ENCODE data around the gene CROCC2. TPM values are rescaled to one million over a fixed set of nuclear protein-coding genes. Genes with fewer than 3 reads are reported as not detected.

The CROCC2 gene
- total RNA-seq, 2 experiments from 2014 or later: not detected

DNA sequence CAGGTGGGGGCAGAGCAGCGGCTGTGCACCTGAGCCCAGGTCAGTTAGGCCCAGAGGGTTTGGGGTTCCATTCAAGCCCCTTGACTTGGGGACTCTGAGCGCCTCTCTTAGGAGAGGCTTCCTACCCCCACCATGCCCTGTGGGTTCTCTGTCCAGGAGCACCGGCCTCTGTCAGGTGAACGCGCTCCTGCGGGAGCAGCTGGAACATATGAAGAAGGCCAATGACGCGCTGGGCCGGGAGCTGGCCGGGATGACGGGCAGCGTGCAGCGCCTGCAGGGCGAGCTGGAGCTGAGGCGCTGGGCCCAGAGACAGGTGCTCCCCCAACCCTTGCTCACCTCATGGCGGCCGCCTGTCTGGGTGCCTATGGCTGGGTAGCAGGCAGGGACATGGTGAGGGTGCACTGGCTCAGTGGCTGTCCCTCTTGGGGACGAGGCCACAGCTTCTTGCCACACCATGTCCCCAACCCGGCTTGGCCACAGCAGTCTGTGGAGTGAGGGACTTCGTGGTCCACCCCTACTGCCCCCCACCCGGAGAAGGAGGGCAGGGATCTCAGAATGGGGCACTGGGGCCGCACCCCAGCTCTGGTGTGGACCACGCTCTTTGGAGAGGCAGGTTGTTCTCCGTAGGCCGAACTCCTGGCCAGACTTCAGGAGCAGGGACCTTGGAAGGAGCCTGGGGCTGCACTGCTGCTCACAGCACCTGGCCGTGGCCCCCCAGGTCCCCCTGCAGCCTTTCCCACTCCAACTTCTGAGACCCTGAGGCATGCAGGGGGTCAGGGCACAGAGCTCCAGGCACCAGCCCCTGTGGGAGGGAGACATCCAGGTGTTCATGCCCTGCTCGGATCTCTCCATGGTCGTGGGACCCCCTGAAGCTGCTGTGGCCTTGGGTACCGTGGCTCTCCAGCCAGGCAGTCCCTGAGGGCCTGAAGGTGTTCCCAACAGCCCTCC, 19.7 kb downstream of the CROCC2 start:
- no peaks in the 10 kb centered on the region for H3K36me3 Mint-ChIP-seq (ENCODE audit: low read depth)
- CTCF ChIA-PET: no interaction called here

GRCh38 chr2:240926516-240927389, 20.6 kb downstream of the CROCC2 start:
- H3K4me3 Mint-ChIP-seq: no peak overlapping the region
- no peaks in the 10 kb centered on the region for H3K9me3 Mint-ChIP-seq (ENCODE audit: low read depth)
- no peaks in the 10 kb centered on the region for H3K27me3 Mint-ChIP-seq
- no peak for DNase-seq
- intact Hi-C loops (cut with DNase I, micrococcal nuclease): no loop called here
- no peak for ATAC-seq
- H3K27ac Mint-ChIP-seq: no peak overlapping the region
- CTCF ChIA-PET: no interaction called here
- POLR2A ChIA-PET: no interaction called here
- H3K4me1 Mint-ChIP-seq: no peaks in the 10 kb centered on the region
- no peaks in the 10 kb centered on the region for H3K36me3 Mint-ChIP-seq (ENCODE audit: low read depth)

More for the DNA sequence above, 19.7 kb downstream of the CROCC2 start:
- Mint-ChIP-seq H3K4me1 (no peaks in the 10 kb centered on the region), H3K9me3 (ENCODE audit: low read depth) (no peaks in the 10 kb centered on the region), H3K27me3 (no peaks in the 10 kb centered on the region), H3K4me3 (no peak overlapping the region), H3K27ac (no peak overlapping the region)
- DNase-seq (no peak), ATAC-seq (no peak)
- intact Hi-C loops (cut with DNase I, micrococcal nuclease): no loop called here
- POLR2A ChIA-PET: no interaction called here

DNA sequence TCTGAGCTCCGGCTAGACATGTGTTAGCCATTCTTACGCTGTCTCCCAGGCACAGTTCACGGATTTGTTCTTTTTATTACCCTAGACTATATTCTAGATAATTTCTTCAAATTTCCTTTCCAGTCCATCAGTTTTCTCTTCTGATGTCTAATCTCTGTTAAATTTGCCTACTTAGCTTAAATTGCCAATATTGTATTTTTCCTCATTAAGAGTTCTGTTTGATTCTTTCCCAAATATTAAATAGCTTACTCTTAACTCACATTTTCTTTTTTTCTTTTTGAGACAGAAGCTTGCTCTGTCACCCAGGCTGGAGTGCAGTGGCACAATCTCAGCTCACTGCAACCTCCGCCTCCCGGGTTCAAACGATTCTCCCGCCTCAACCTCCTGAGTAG, 21.2 kb downstream of the CROCC2 start:
- intact Hi-C loops (cut with DNase I, micrococcal nuclease): no loop called here
- Mint-ChIP-seq H3K4me3 (no peak overlapping the region), H3K27me3 (no peaks in the 10 kb centered on the region), H3K4me1 (no peaks in the 10 kb centered on the region), H3K36me3 (ENCODE audit: low read depth) (no peaks in the 10 kb centered on the region), H3K9me3 (ENCODE audit: low read depth) (no peaks in the 10 kb centered on the region), H3K27ac (no peak overlapping the region)
- CTCF ChIA-PET: no interaction called here
- DNase-seq (no peak), ATAC-seq (no peak)
- POLR2A ChIA-PET: no interaction called here

- Mint-ChIP-seq H3K4me3 (no peak overlapping the region), H3K27ac (no peak overlapping the region), H3K27me3 (no peaks in the 10 kb centered on the region), H3K36me3 (ENCODE audit: low read depth) (no peaks in the 10 kb centered on the region), H3K9me3 (ENCODE audit: low read depth) (no peaks in the 10 kb centered on the region), H3K4me1 (no peaks in the 10 kb centered on the region)
- DNase-seq (no peak), ATAC-seq (no peak)
- CTCF ChIA-PET: no interaction called here
- intact Hi-C loops (cut with DNase I, micrococcal nuclease): no loop called here
- POLR2A ChIA-PET: no interaction called here
Measured at GRCh38 chr2:240928476-240929363, 22.6 kb downstream of the CROCC2 start.

DNA sequence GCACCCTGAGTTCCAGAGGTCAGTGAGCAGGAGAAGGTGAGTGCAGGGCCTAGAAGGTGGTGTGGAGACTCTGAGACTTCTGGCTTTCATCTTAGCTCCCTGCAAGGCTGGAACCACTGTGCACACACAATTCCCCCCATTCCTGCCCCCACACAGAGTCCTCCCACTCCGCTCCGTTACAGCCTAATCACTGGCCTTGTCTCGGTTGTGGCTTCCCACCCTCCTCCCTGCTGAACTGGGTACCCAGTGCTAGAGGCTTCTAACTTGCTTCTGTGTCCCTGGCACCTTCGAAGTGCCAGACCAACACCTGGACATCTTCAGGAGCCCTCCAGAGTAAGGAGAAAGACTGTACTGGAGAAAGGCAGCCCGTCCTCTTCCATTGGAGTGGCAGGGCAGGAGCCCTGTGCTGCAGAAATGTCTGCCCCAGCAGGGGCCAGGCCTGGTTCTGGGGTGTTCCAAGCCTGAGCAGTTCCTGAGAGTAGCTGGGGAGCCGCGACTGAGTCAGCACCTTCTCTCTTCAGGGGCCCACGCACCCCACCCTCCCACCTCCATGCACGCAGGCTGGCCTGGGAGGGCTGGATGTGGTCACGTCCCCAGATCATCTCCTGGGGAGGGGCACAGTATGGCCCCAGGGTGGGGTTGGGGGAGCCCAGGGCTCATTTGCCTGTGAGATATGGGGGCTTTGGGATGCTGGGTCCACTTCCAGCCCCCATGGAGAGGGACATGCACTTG, 23.4 kb downstream of the CROCC2 start:
- no peaks in the 10 kb centered on the region for H3K4me1 Mint-ChIP-seq
- no peak overlapping the region for H3K4me3 Mint-ChIP-seq
- no peak overlapping the region for H3K27ac Mint-ChIP-seq
- CTCF ChIA-PET: no interaction called here
- DNase-seq: no peak
- H3K36me3 Mint-ChIP-seq (ENCODE audit: low read depth): no peaks in the 10 kb centered on the region
- POLR2A ChIA-PET: no interaction called here
- no peak for ATAC-seq
- intact Hi-C loops (cut with DNase I, micrococcal nuclease): no loop called here
- H3K9me3 Mint-ChIP-seq (ENCODE audit: low read depth): no peaks in the 10 kb centered on the region
- H3K27me3 Mint-ChIP-seq: no peaks in the 10 kb centered on the region

- no peak for ATAC-seq
- CTCF ChIA-PET: no interaction called here
Measured at GRCh38 chr2:240930096-240930630, 24.0 kb downstream of the CROCC2 start.

GRCh38 chr2:240930631-240931318, 24.6 kb downstream of the CROCC2 start:
- no peak for ATAC-seq
- Mint-ChIP-seq H3K4me3 (no peak overlapping the region), H3K9me3 (ENCODE audit: low read depth) (no peaks in the 10 kb centered on the region), H3K27me3 (no peaks in the 10 kb centered on the region), H3K4me1 (no peaks in the 10 kb centered on the region), H3K27ac (no peak overlapping the region), H3K36me3 (ENCODE audit: low read depth) (no peaks in the 10 kb centered on the region)
- ChIA-PET CTCF (no interaction called here), POLR2A (no interaction called here)
- no peak for DNase-seq
- intact Hi-C loops (cut with DNase I, micrococcal nuclease): no loop called here

More at GRCh38 chr2:240930096-240930630, 24.0 kb downstream of the CROCC2 start:
- intact Hi-C loops (cut with DNase I, micrococcal nuclease): no loop called here
- Mint-ChIP-seq H3K27me3 (no peaks in the 10 kb centered on the region), H3K4me1 (no peaks in the 10 kb centered on the region), H3K9me3 (ENCODE audit: low read depth) (no peaks in the 10 kb centered on the region), H3K4me3 (no peak overlapping the region), H3K27ac (no peak overlapping the region), H3K36me3 (ENCODE audit: low read depth) (no peaks in the 10 kb centered on the region)
- POLR2A ChIA-PET: no interaction called here
- DNase-seq: no peak

DNA sequence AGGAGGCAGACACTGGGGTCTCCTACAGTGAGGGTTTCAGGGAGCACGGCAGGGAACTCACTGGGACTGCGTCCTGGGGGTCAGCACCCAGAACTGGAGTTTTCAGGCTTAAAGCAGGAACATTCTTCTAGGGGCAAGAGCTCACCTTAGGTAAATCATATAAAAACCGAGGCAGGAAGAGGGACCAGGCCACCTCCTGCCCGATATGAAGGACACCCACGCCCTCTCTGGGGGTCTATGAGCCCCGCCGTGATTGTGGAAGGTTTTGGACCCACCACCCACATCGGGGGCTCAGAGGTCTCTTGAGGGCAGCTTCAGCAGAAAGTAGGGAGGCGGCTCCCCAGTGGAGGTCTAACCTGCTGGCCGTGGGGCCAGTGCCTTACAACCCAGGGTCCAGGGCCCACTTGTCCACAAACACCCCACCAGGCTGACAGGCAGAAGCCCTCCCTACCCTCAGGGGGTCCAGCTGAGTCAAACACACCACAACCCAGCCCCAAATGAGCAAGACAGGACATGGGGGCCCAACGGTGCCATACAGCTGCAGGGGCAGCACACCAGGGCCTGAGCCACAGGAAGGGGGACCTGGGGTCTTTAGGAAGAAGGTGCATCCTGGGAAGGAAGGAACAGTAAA, 25.3 kb downstream of the CROCC2 start:
- intact Hi-C loops (cut with DNase I, micrococcal nuclease): no loop called here
- H3K36me3 Mint-ChIP-seq (ENCODE audit: low read depth): no peaks in the 10 kb centered on the region
- H3K27me3 Mint-ChIP-seq: peaks cover 2% of the 10 kb centered on the region
- H3K27ac Mint-ChIP-seq: no peak overlapping the region
- H3K9me3 Mint-ChIP-seq (ENCODE audit: low read depth): peaks cover 2% of the 10 kb centered on the region
- ATAC-seq (no peak), DNase-seq (no peak)
- CTCF ChIA-PET: no interaction called here
- POLR2A ChIA-PET: no interaction called here
- no peaks in the 10 kb centered on the region for H3K4me1 Mint-ChIP-seq
- no peak overlapping the region for H3K4me3 Mint-ChIP-seq

DNA sequence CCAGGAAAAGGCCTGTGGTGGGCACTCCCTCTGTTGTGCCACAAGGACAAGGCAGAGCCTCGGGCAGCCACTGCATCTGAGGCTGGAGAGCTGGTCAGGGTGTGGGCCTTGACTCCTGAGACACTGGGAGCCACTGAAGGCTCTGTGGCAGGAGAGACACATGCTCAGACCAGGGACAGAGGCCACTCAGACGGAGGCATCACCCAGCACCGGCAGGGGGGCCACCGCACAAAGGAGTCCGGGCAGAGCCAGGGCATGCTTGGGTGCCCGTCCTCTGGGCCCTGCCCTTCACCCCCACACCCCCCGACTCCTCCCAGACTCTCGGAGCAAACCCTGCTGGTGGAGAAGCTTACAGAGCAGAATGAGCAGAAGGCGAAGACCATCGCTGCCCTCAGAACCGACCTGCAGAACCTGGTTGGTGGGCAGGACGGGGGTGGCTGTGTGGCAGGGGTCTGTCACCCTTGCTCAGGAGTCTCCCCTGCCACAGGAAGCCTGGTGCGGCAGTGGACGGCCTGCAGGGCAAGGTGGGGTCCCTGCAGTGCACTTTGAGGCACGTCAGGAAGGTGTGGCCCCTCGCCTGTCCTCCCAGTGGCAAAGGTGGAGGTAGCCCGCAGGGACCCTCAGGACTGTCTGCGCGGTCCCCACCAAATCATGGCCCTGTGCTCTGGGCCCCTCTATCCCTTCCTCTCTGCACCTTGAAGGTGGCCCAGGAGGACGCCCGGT, 26.0 kb downstream of the CROCC2 start:
- H3K9me3 Mint-ChIP-seq (ENCODE audit: low read depth): peaks cover 5% of the 10 kb centered on the region
- H3K27me3 Mint-ChIP-seq: peaks cover 5% of the 10 kb centered on the region
- no peaks in the 10 kb centered on the region for H3K36me3 Mint-ChIP-seq (ENCODE audit: low read depth)
- H3K4me3 Mint-ChIP-seq: no peak overlapping the region
- CTCF ChIA-PET: no interaction called here
- intact Hi-C loops (cut with DNase I, micrococcal nuclease): no loop called here
- no peak for DNase-seq
- no peak for ATAC-seq
- no peaks in the 10 kb centered on the region for H3K4me1 Mint-ChIP-seq
- H3K27ac Mint-ChIP-seq: no peak overlapping the region
- POLR2A ChIA-PET: no interaction called here

GRCh38 chr2:240932724-240933047, 26.6 kb downstream of the CROCC2 start:
- Mint-ChIP-seq H3K4me3 (no peak overlapping the region), H3K27ac (no peak overlapping the region), H3K4me1 (no peaks in the 10 kb centered on the region), H3K27me3 (peaks cover 5% of the 10 kb centered on the region), H3K9me3 (ENCODE audit: low read depth) (peaks cover 7% of the 10 kb centered on the region), H3K36me3 (ENCODE audit: low read depth) (no peaks in the 10 kb centered on the region)
- ATAC-seq (no peak), DNase-seq (no peak)
- intact Hi-C loops (cut with DNase I, micrococcal nuclease): no loop called here
- CTCF ChIA-PET: no interaction called here
- POLR2A ChIA-PET: no interaction called here
